GM12878 (cell line): ENCODE data around the gene IL15. TPM values are rescaled to one million over a fixed set of nuclear protein-coding genes. Genes with fewer than 3 reads are reported as not detected.

Source experiments
- ATAC-seq: fragments of 200-7000 bp; cut with Tn5 transposase; 3 replicates; pipeline ENCODE4 v1.9.1; 2020; ENCODE audit warnings: mild to moderate bottlenecking, moderate library complexity
- BruUV-seq: library from RNA; stranded (reverse); fragments of 400-500 nt; replicated peaks from 2 replicates; lab custom pipeline; 2021; lab: Mats Ljungman, UMichigan
- CTCF ChIA-PET: fragments of 300-600 bp; sonication (Branson Sonifier 250); formaldehyde crosslinking; extraction: SDS; loops from one replicate; lab custom pipeline; 2021; ENCODE audit warnings: inconsistent platforms; lab: Yijun Ruan, JAX
- POLR2A ChIA-PET: fragments of 350-600 bp; formaldehyde crosslinking; extraction: SDS; loops from one replicate; lab custom pipeline; 2021; ENCODE audit warnings: inconsistent platforms; lab: Charles Lee
- RAD21 ChIA-PET: fragments of 300-600 bp; sonication (Branson Sonifier 250); formaldehyde crosslinking; loops from one replicate; lab custom pipeline; 2023; ENCODE audit warnings: antibody characterized with exemption; ENCODE audit not compliant: unreplicated experiment; lab: Charles Lee
- SMC1A ChIA-PET: fragments of 300-600 bp; sonication (Branson Sonifier 250); formaldehyde crosslinking; loops from one replicate; lab custom pipeline; 2023; ENCODE audit not compliant: unreplicated experiment, uncharacterized antibody; lab: Charles Lee
- DNase-seq: peaks from one replicate; pipeline ENCODE4 v3.0.0-alpha.2; 2011; ENCODE audit warnings: low read depth, low spot score
- FAIRE-seq: peaks from 3 replicates; lab custom pipeline; 2011; peaks lifted over from hg19 to GRCh38; lab: Jason Lieb, UNC
- H2AFZ ChIP-seq: 2 replicates; pipeline ENCODE4 v1.6.0; 2011; ENCODE audit warnings: low read depth, low read length, control low read depth; ENCODE audit not compliant: control insufficient read depth
- H3K27ac ChIP-seq: 2 replicates; pipeline ENCODE4 v1.5.1; 2011; ENCODE audit warnings: control low read depth; ENCODE audit not compliant: control insufficient read depth, insufficient read depth
- H3K27me3 ChIP-seq, 2 experiments: replicated peaks in 1 of 2; 2 replicates each; pipeline versions ENCODE4 v1.6.0 to v1.6.1; 2011; ENCODE audit warnings: low read length in 1 of 2; ENCODE audit not compliant: control insufficient read depth in 2 of 2, insufficient read depth in 2 of 2
- H3K36me3 ChIP-seq, 2 experiments: 2 replicates each; pipeline ENCODE4 v1.5.1; 2011; ENCODE audit warnings: low read length in 1 of 2; ENCODE audit not compliant: control insufficient read depth in 2 of 2, insufficient read depth in 2 of 2
- H3K4me1 ChIP-seq: 2 replicates; pipeline ENCODE4 v1.6.1; 2011; ENCODE audit warnings: mild to moderate bottlenecking, low read length, moderate library complexity, mixed read lengths; ENCODE audit not compliant: control insufficient read depth, insufficient read depth
- H3K4me2 ChIP-seq: 2 replicates; pipeline ENCODE4 v1.6.0; 2011; ENCODE audit warnings: control low read depth; ENCODE audit not compliant: control insufficient read depth, insufficient read depth
- H3K4me3 ChIP-seq: fragments of 200-600 bp; sonication (generic); 2 replicates; pipeline ENCODE4 v1.5.1; 2016
- H3K79me2 ChIP-seq: 2 replicates; pipeline ENCODE4 v1.6.0; 2011; ENCODE audit warnings: low read length; ENCODE audit not compliant: control insufficient read depth, insufficient read depth
- H3K9ac ChIP-seq: 2 replicates; pipeline ENCODE4 v1.8.0; 2011; ENCODE audit warnings: low read length, control low read depth, mixed read lengths; ENCODE audit not compliant: control insufficient read depth, insufficient read depth
- H3K9me3 ChIP-seq: replicated peaks from 3 replicates; pipeline ENCODE4 v1.5.1; 2011; ENCODE audit warnings: mild to moderate bottlenecking, low read length; ENCODE audit not compliant: control insufficient read depth, insufficient read depth
- H4K20me1 ChIP-seq: 2 replicates; pipeline ENCODE4 v1.6.0; 2011; ENCODE audit not compliant: control insufficient read depth, insufficient read depth
- CTCF ChIP-seq, 3 experiments: IDR thresholded peaks in 2 of 3; conservative IDR thresholded peaks in 1 of 3; 2 replicates each; pipeline ENCODE4 v1.5.1; 2011; ENCODE audit warnings: low read depth in 3 of 3, low read length in 3 of 3, mild to moderate bottlenecking in 3 of 3, control low read depth in 2 of 3, moderate library complexity in 2 of 3, inconsistent platforms in 1 of 3, mixed read lengths in 1 of 3; ENCODE audit not compliant: control insufficient read depth in 2 of 3, insufficient read depth in 1 of 3; ENCODE audit errors: extremely low read depth in 1 of 3
- EED ChIP-seq: sonication (generic); IDR thresholded peaks from 2 replicates; pipeline ENCODE4 v1.6.1; 2016; ENCODE audit warnings: antibody characterized with exemption, low read depth
- HDGF ChIP-seq: fragments of 450-650 bp; IDR thresholded peaks from 2 replicates; pipeline ENCODE4 v1.6.1; 2016; ENCODE audit warnings: antibody characterized with exemption
- IKZF1 ChIP-seq: fragments of 450-650 bp; conservative IDR thresholded peaks from 2 replicates; pipeline ENCODE4 v1.6.1; 2017; ENCODE audit warnings: antibody characterized with exemption, mild to moderate bottlenecking
- IRF4 ChIP-seq: IDR thresholded peaks from 2 replicates; pipeline ENCODE4 v1.6.1; 2011; ENCODE audit warnings: low read depth, low read length
- in situ Hi-C: fragments of 300-500 bp; cut with MboI; formaldehyde crosslinking; loops from 9 replicates; pipeline ENCODE4 v1.14.3; 2018; ENCODE audit warnings: mixed read lengths
- intact Hi-C: fragments of 100-400 bp; cut with micrococcal nuclease; formaldehyde crosslinking; loops from one replicate; pipeline ENCODE4 v1.14.2; 2022; ENCODE audit not compliant: unreplicated experiment
- polyA plus RNA-seq, 11 experiments: library from polyadenylated mRNA; depleted of rRNA in 4 of 11; unstranded in 6 of 11; stranded (reverse) in 5 of 11; fragments of >200 nt; fragmentation: Nextera tagmentation in 4 of 11; fragmentation: Illumina TruSeq in 1 of 11; extraction: Ambion mirVana in 4 of 11; extraction: Trizol in 1 of 11; gene quantifications; 1 replicate in 1 of 11; 2 replicates in 10 of 11; pipeline versions ENCODE4 v1.2.1 to v1.2.3, GENCODE V29; 2011 to 2016; ENCODE audit warnings: inconsistent platforms in 2 of 11, missing spikeins in 2 of 11, low read depth in 1 of 11
- total RNA-seq, 4 experiments: library from RNA; depleted of rRNA in 3 of 4; stranded (reverse); fragments of >200 nt in 3 of 4; fragmentation: Illumina TruSeq in 1 of 4; extraction: Trizol in 1 of 4; gene quantifications; 2 replicates each; pipeline versions ENCODE4 v1.2.1 to v1.2.3, GENCODE V29; 2013 to 2021

The IL15 gene
- total and polyA plus RNA-seq, 10 of the 15 experiments (the other 5 are each of a cell fraction or from before 2014, with no cell fraction given), result 6.0 to 11.4 (median 8.2) TPM

- H3K4me3 ChIP-seq, result no peak overlapping the region
- intact Hi-C loops (no loop called here), in situ Hi-C loops (no loop called here)
- no peak overlapping the region for H3K4me2 ChIP-seq
- ATAC-seq (no peak), DNase-seq (no peak), FAIRE-seq (peak; percentile 13)
- no peaks in the 10 kb centered on the region; a peak in 1 of 4 replicates for H3K36me3 ChIP-seq
- H3K9me3 ChIP-seq, result peaks cover 2% of the 10 kb centered on the region; the same call in 1 of the 3 replicates
- TF ChIP-seq EED (peak; percentile 19; the same call in 1 of the 2 replicates), HDGF (no peak), IKZF1 (0 out of 2 replicates have a peak, but pooled peaks have one; percentile 20), IRF4 (no peak), CTCF (IDR thresholded peaks at IDR 0.05 in 2 of 3, conservative IDR thresholded peaks at IDR 0.05 in 1 of 3; ENCODE audit: control insufficient read depth in 2 of 3, extremely low read depth in 1 of 3, insufficient read depth in 1 of 3, low read depth in 3 of 3, low read length in 3 of 3) (peak; percentile 14 to 32 (median 30); a peak in 3 of 6 replicates)
- H3K79me2 ChIP-seq, result peaks cover 22% of the 10 kb centered on the region
- ChIA-PET POLR2A (no interaction called here), SMC1A (interaction anchor here (0.7 to 2.4 kb wide), 10 partner anchors 7 to 927 kb away, joined by 3 to 13 read pairs (median 4); no protein-coding TSS in a partner anchor), RAD21 (interaction anchor here (0.8 to 1.9 kb wide), 3 partner anchors 17 to 52 kb away, joined by 4 to 8 read pairs (median 4); partner anchors contain the start of gene IL15), CTCF (interaction anchor here (0.7 to 2.1 kb wide), 10 partner anchors 8 to 241 kb away, joined by 3 to 7 read pairs (median 4); no protein-coding TSS in a partner anchor)
- H3K27ac ChIP-seq, result no peak overlapping the region
- no peaks in the 10 kb centered on the region for H4K20me1 ChIP-seq
- no TSS peak for BruUV-seq
- H3K9ac ChIP-seq, result no peak overlapping the region
- peaks cover 6% of the 10 kb centered on the region for H3K4me1 ChIP-seq
- no peak overlapping the region for H2AFZ ChIP-seq
- no peaks in the 10 kb centered on the region for H3K27me3 ChIP-seq
Observed at GRCh38 chr4:141654098-141654497, 17.7 kb downstream of the IL15 start.
